HG03460 (cell line): Measurements from ENCODE around the gene GJB4.

ENCODE experiments used
- ATAC-seq: cut with Tn5 transposase; IDR thresholded peaks from one replicate; pipeline ENCODE4 v1.9.1; 2021; ENCODE audit not compliant: unreplicated experiment

The GJB4 gene

GRCh38 chr1:34777519-34778321 is 18.2 kb downstream of the GJB4 start:
- ATAC-seq, result no peak

GRCh38 chr1:34778381-34778780 is 18.8 kb downstream of the GJB4 start:
- ATAC-seq, result no peak

DNA sequence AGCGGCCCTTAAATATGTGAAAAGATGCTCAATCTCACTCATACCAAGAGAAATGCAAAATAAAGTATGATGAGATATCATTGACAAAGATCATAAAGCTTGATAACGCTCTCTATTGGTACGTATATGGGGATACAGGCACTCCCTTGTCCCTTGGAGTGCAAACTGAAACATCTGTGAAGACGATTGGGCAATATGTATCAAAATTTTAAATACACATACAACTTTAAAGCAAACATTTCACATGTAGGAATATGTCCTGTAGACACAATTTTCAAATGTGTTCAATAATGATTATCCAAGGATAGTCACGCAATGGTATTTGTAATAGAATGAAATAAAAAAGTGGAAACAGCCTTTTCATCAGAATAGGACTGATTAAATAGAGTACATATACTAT is 19.5 kb downstream of the GJB4 start:
- ATAC-seq, result no peak

- ATAC-seq, result no peak
Observed at GRCh38 chr1:34779526-34779925, 20.0 kb downstream of the GJB4 start.

GRCh38 chr1:34779962-34780361 is 20.4 kb downstream of the GJB4 start:
- ATAC-seq, result no peak

GRCh38 chr1:34780528-34780927 is 21.0 kb downstream of the GJB4 start:
- ATAC-seq, result no peak

GRCh38 chr1:34781071-34781843 is 21.7 kb downstream of the GJB4 start, which contains the start of gene GJB3:
Gene GJB3, plus strand, starts transcription at chr1:34781214. Its CDS starts 3,549 bp downstream, at chr1:34784763.
- ATAC-seq, result no peak

- ATAC-seq, result no peak
Observed at GRCh38 chr1:34781844-34782391, 22.4 kb downstream of the GJB4 start.

DNA sequence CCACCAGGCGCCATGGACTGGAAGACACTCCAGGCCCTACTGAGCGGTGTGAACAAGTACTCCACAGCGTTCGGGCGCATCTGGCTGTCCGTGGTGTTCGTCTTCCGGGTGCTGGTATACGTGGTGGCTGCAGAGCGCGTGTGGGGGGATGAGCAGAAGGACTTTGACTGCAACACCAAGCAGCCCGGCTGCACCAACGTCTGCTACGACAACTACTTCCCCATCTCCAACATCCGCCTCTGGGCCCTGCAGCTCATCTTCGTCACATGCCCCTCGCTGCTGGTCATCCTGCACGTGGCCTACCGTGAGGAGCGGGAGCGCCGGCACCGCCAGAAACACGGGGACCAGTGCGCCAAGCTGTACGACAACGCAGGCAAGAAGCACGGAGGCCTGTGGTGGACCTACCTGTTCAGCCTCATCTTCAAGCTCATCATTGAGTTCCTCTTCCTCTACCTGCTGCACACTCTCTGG is 25.2 kb downstream of the GJB4 start:
- ATAC-seq, result no peak

- ATAC-seq, result no peak
Observed at GRCh38 chr1:34785231-34785874, 25.8 kb downstream of the GJB4 start.

GRCh38 chr1:34785875-34786470 is 26.4 kb downstream of the GJB4 start:
- no peak for ATAC-seq

DNA sequence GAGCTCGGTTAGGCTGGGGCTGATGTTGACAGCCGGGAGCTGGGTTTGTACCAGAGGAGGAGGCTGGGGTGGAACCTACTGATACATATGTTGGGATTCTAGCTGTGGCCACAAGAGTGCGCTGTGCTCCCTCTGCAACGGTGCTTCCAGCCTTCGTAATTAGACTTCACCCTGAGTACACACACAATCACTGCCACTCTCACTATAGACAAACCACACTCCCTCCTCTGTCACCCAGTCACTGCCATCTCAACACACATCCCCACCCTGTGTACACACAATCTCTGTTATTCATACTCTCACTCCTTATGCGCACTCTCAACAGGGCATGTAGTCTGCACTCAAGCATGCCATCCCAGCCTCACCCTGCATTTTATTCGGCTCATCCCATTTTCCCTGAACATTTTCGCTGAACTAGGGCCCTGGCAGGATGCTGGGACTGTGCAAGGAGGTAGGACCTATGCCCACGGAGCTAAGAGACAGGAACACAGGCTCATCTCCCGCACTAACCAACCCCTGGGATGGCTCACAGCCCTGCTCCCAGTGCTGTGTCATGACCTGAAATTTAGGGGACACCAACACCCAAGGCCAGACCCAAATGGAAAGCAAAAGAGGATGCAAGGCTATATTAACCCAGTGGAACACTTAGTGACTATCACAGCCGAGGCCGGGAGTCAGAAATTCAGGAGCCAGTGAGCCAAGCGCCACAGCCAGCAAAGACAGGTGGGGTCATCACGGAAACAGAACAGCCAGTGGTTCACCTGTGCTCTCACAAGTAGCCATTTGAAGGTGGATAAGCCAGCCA is 27.2 kb downstream of the GJB4 start:
- no peak for ATAC-seq

DNA sequence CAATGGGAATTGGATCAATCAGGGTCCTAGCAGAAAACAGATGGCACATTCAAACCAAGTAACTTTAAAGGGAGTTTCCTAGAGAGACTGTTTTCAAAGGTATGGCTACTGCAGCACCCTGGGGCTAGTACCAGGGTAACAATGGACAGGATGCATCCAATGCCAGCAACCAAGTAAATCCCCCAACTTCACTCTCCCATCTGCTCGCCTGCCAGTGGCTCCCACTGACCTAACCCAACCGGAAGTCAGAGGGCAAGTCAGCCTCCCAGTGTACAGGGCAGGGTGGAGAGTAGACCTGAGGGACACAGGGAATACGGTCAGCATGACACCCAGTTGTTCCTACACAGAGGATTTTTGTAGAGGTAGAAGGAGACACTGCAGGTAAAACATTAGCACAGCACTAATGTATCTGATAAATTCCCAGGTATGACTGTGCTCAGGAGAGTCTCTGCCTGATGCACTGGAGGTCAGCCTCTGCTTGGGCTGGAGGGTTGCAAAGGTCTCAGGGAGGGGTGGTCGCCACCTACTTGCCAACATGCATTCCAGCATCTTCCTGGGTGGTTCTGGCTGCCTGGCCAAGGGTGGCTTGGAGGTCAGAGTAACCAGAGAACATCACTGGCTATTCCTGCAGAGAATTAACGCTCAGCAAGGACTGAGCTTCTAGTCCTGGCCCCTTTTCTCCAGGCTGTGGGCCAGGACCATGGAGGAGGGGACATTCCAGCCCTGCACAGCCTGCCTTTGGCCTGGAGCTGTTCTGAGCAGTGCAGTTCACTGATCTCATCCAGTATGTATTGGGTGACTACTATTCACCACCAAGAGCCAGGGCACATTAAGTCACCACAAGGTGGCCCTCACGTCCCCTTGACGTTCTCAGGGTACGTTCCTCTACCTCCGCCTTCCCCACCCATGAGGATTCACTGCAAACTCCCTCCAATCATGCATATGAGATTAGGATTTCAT is 28.2 kb downstream of the GJB4 start:
- no peak for ATAC-seq

DNA sequence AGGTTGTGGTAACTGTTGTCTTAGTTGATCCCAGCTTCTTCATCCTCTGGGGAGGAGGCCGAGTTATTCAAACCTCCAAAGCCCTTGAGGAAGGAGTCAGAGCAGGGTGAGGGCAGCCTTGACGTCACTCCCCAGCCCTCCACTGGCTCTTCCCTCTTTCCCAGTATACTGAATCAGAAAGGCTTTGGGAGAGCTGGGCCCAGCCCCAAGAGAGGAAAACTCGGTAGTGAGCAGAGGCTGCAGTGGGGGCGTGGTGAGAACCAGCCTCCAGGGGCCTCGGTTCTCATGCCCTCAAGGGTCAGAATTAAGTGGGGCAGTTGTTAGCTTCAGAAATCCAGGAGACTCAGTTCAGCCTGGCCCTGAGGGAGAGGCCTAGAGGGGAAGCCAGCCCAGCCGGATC is 31.4 kb downstream of the GJB4 start:
- no peak for ATAC-seq

DNA sequence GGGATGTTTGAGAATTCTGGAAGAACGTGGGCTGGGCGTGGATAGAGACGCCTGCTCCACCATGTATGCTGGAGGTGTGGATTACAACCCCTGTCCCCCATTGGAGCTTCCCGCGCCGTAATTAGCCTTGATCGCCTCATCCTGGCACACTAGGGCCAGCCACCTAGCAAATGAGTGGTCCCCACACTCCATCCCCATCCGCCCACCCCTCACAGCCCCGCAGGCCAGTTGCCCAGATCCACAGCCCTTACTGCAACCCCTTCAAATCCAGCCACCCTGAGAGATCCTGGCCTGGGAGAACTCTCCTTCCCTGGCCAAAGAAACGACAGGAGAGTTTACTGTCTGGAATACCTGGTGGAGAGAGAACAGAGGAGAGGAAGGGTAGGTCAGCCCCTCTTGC is 32.9 kb downstream of the GJB4 start:
- no peak for ATAC-seq

GRCh38 chr1:34792868-34793727 is 33.6 kb downstream of the GJB4 start, which contains the start of gene GJA4:
Gene GJA4, plus strand, starts transcription at chr1:34792999. Its CDS starts 1,215 bp downstream, at chr1:34794214.
- ATAC-seq, result no peak

DNA sequence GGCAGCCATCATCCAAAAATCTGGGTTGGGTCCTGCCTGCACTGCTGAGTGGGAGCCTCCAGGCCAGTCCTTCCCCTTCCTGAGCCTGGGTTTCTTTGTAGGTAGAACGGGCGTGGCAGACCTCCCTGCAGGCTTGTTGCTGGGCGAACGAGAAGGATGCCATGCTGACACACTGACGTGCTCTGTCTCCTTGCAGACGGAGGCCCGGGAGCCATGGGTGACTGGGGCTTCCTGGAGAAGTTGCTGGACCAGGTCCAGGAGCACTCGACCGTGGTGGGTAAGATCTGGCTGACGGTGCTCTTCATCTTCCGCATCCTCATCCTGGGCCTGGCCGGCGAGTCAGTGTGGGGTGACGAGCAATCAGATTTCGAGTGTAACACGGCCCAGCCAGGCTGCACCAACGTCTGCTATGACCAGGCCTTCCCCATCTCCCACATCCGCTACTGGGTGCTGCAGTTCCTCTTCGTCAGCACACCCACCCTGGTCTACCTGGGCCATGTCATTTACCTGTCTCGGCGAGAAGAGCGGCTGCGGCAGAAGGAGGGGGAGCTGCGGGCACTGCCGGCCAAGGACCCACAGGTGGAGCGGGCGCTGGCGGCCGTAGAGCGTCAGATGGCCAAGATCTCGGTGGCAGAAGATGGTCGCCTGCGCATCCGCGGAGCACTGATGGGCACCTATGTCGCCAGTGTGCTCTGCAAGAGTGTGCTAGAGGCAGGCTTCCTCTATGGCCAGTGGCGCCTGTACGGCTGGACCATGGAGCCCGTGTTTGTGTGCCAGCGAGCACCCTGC is 34.7 kb downstream of the GJB4 start:
- no peak for ATAC-seq
